GM23338 (cell line): ENCODE measurements around the gene METTL26. TPM values are rescaled to one million over a fixed set of nuclear protein-coding genes. Genes with fewer than 3 reads are reported as not detected.
A peak's percentile ranks its signal among the peaks of the same experiment; 100 is the strongest.

Experiments
- ATAC-seq: fragments of 200-7000 bp; cut with Tn5 transposase; 3 replicates; pipeline ENCODE4 v1.9.1; 2020
- DNase-seq: peaks from one replicate; pipeline ENCODE4 v3.0.0-alpha.2; 2015; ENCODE audit warnings: low spot score
- H2AFZ ChIP-seq: fragments of 200-600 bp; sonication (generic); 2 replicates; pipeline ENCODE4 v1.8.0; 2016; ENCODE audit warnings: antibody characterized with exemption, mild to moderate bottlenecking, moderate library complexity
- H3F3A ChIP-seq: fragments of 200-600 bp; sonication (generic); replicated peaks from 2 replicates; pipeline ENCODE4 v1.8.0; 2017; ENCODE audit warnings: antibody characterized with exemption, mixed run types, low read depth
- H3K27ac ChIP-seq: fragments of 200-600 bp; sonication (generic); 2 replicates; pipeline ENCODE4 v1.6.1; 2016; ENCODE audit warnings: low read depth
- H3K27me3 ChIP-seq: fragments of 200-600 bp; sonication (generic); 2 replicates; pipeline ENCODE4 v1.8.0; 2016; ENCODE audit warnings: mild to moderate bottlenecking, mixed run types, moderate library complexity; ENCODE audit not compliant: insufficient read depth
- H3K36me3 ChIP-seq: fragments of 200-600 bp; sonication (generic); 2 replicates; pipeline ENCODE4 v1.8.0; 2016; ENCODE audit warnings: mild to moderate bottlenecking; ENCODE audit not compliant: insufficient read depth
- H3K4me1 ChIP-seq: fragments of 200-600 bp; sonication (generic); 2 replicates; pipeline ENCODE4 v1.8.0; 2016; ENCODE audit warnings: mild to moderate bottlenecking, moderate library complexity; ENCODE audit not compliant: insufficient read depth
- H3K4me2 ChIP-seq: fragments of 200-600 bp; sonication (generic); 2 replicates; pipeline ENCODE4 v1.7.1; 2017; ENCODE audit warnings: mixed run types
- H3K4me3 ChIP-seq: fragments of 200-600 bp; sonication (generic); 2 replicates; pipeline ENCODE4 v1.6.1; 2016; ENCODE audit warnings: mixed run types
- H3K79me2 ChIP-seq: fragments of 200-600 bp; sonication (generic); replicated peaks from 2 replicates; pipeline ENCODE4 v1.8.0; 2017; ENCODE audit warnings: mild to moderate bottlenecking; ENCODE audit not compliant: insufficient read depth
- H3K9me2 ChIP-seq: fragments of 200-600 bp; sonication (generic); 2 replicates; pipeline ENCODE4 v1.8.0; 2017; ENCODE audit not compliant: insufficient read depth
- H4K20me1 ChIP-seq: fragments of 200-600 bp; sonication (generic); replicated peaks from 2 replicates; pipeline ENCODE4 v1.8.0; 2017; ENCODE audit warnings: mild to moderate bottlenecking; ENCODE audit not compliant: insufficient read depth
- H3K27ac Mint-ChIP-seq: 2 replicates; pipeline ENCODE4 v1.8.0; 2020; ENCODE audit warnings: inconsistent platforms, mild to moderate bottlenecking, moderate library complexity, mixed read lengths
- H3K27me3 Mint-ChIP-seq: 3 replicates; pipeline ENCODE4 v1.8.0; 2022; ENCODE audit warnings: low read depth, mild to moderate bottlenecking, moderate library complexity, mixed read lengths, inconsistent platforms; ENCODE audit not compliant: insufficient read depth, poor library complexity
- H3K36me3 Mint-ChIP-seq: 3 replicates; pipeline ENCODE4 v1.8.0; 2021; ENCODE audit warnings: low read depth, mild to moderate bottlenecking, inconsistent platforms, moderate library complexity, mixed read lengths
- H3K4me1 Mint-ChIP-seq: 3 replicates; pipeline ENCODE4 v1.8.0; 2020; ENCODE audit warnings: mild to moderate bottlenecking, inconsistent platforms, mixed read lengths
- H3K4me3 Mint-ChIP-seq: 3 replicates; pipeline ENCODE4 v1.8.0; 2021; ENCODE audit warnings: moderate library complexity, mild to moderate bottlenecking, inconsistent platforms, mixed read lengths
- H3K9me3 Mint-ChIP-seq: 3 replicates; pipeline ENCODE4 v1.8.0; 2020; ENCODE audit warnings: moderate library complexity, mild to moderate bottlenecking, inconsistent platforms, mixed read lengths
- ETS1 ChIP-seq: IDR thresholded peaks from 2 replicates; pipeline ENCODE4 v1.6.1; 2016; ENCODE audit warnings: antibody characterized with exemption
- EZH2 ChIP-seq: fragments of 200-600 bp; sonication (generic); IDR thresholded peaks from one replicate; pipeline ENCODE4 v1.8.0; 2017; ENCODE audit warnings: antibody characterized with exemption, mild to moderate bottlenecking, low read depth; ENCODE audit not compliant: unreplicated experiment
- EZH2phosphoT487 ChIP-seq: fragments of 200-600 bp; sonication (generic); IDR thresholded peaks from one replicate; pipeline ENCODE4 v1.8.1; 2018; ENCODE audit warnings: antibody characterized with exemption; ENCODE audit not compliant: unreplicated experiment
- JUNB ChIP-seq: IDR thresholded peaks from one replicate; pipeline ENCODE4 v1.6.1; 2016; ENCODE audit warnings: antibody characterized with exemption; ENCODE audit not compliant: unreplicated experiment
- NANOG ChIP-seq: IDR thresholded peaks from 2 replicates; pipeline ENCODE4 v1.6.1; 2016; ENCODE audit warnings: antibody characterized with exemption, borderline replicate concordance
- POLR2AphosphoS5 ChIP-seq: IDR thresholded peaks from 2 replicates; pipeline ENCODE4 v1.6.1; 2016; ENCODE audit warnings: antibody characterized with exemption, low read depth
- REST ChIP-seq: IDR thresholded peaks from one replicate; pipeline ENCODE4 v1.6.1; 2018; ENCODE audit warnings: antibody characterized with exemption; ENCODE audit not compliant: unreplicated experiment
- ZNF114 ChIP-seq: fragments of 250-450 bp; sonication (Bioruptor Pico); IDR thresholded peaks from 2 replicates; pipeline ENCODE4 v1.5.0; 2020; ENCODE audit warnings: mild to moderate bottlenecking, moderate library complexity
- ZNF331 ChIP-seq: fragments of 250-450 bp; sonication (Bioruptor Pico); IDR thresholded peaks from 2 replicates; pipeline ENCODE4 v1.5.0; 2020; ENCODE audit warnings: low read depth, mild to moderate bottlenecking, moderate library complexity
- ZNF462 ChIP-seq: fragments of 250-450 bp; sonication (Bioruptor Pico); IDR thresholded peaks from 2 replicates; pipeline ENCODE4 v1.5.0; 2020; ENCODE audit warnings: mild to moderate bottlenecking, moderate library complexity
- polyA plus RNA-seq: library from polyadenylated mRNA; unstranded; fragments of >200 nt; fragmentation: Nextera tagmentation; extraction: Ambion mirVana; gene quantifications from 2 replicates; pipeline ENCODE4 v1.2.1, GENCODE V29; 2016
- total RNA-seq: library from RNA; depleted of rRNA; stranded (reverse); fragments of >200 nt; shearing (Covaris generic); gene quantifications from 2 replicates; pipeline ENCODE4 v1.2.3, GENCODE V29; 2014

The METTL26 gene
- total and polyA plus RNA-seq, 2 experiments from 2014 or later = 153 to 223 TPM

GRCh38 chr16:674214-674881 is 38.2 kb upstream of the METTL26 start:
- H3K36me3 Mint-ChIP-seq = peaks cover 20% of the 10 kb centered on the region
- peaks cover 15% of the 10 kb centered on the region for H3K4me1 Mint-ChIP-seq
- H3K4me1 ChIP-seq = peaks cover 11% of the 10 kb centered on the region; the same call in 1 of the 2 replicates
- no peaks in the 10 kb centered on the region for H3K9me3 Mint-ChIP-seq
- peak overlapping the region; percentile 86 for H3K4me2 ChIP-seq
- peaks cover 11% of the 10 kb centered on the region; the same call in 1 of the 2 replicates for H3K36me3 ChIP-seq
- H3K4me3 ChIP-seq = peak overlapping the region; percentile 66
- no peak for DNase-seq
- no peaks in the 10 kb centered on the region for H3K27me3 ChIP-seq
- peaks cover 3% of the 10 kb centered on the region; the same call in 1 of the 2 replicates for H4K20me1 ChIP-seq
- ATAC-seq = no peak
- H3K27ac Mint-ChIP-seq = no peak overlapping the region
- H3K4me3 Mint-ChIP-seq = peak overlapping the region; percentile 72; the same call in 2 of the 3 replicates
- no peaks in the 10 kb centered on the region for H3K9me2 ChIP-seq
- peaks cover 8% of the 10 kb centered on the region for H3K27me3 Mint-ChIP-seq
- H2AFZ ChIP-seq = no peak overlapping the region
- H3K27ac ChIP-seq = no peak overlapping the region
- TF ChIP-seq NANOG (no peak), ZNF114 (no peak), EZH2phosphoT487 (no peak), EZH2 (no peak), JUNB (no peak), ZNF331 (CRISPR knock-in tag) (no peak), POLR2AphosphoS5 (no peak)
- H3F3A ChIP-seq = peaks cover 17% of the 10 kb centered on the region
- H3K79me2 ChIP-seq = peaks cover 3% of the 10 kb centered on the region

- H3K4me3 Mint-ChIP-seq = no peak overlapping the region
- TF ChIP-seq ETS1 (no peak), ZNF331 (CRISPR knock-in tag) (no peak), ZNF462 (CRISPR knock-in tag) (no peak), REST (no peak)
Measured at GRCh38 chr16:673399-673991, 37.4 kb upstream of the METTL26 start.

More at GRCh38 chr16:673399-673991, 37.4 kb upstream of the METTL26 start:
- peaks cover 11% of the 10 kb centered on the region; the same call in 1 of the 2 replicates for H3K36me3 ChIP-seq
- Mint-ChIP-seq H3K27ac (no peak overlapping the region), H3K9me3 (no peaks in the 10 kb centered on the region), H3K27me3 (peaks cover 6% of the 10 kb centered on the region), H3K4me1 (peaks cover 12% of the 10 kb centered on the region; the same call in 2 of the 3 replicates), H3K36me3 (peaks cover 21% of the 10 kb centered on the region)
- no peak for ATAC-seq
- H3K4me2 ChIP-seq = no peak overlapping the region
- no peak overlapping the region for H3K27ac ChIP-seq
- no peaks in the 10 kb centered on the region for H3K27me3 ChIP-seq
- no peak overlapping the region for H2AFZ ChIP-seq
- H3K79me2 ChIP-seq = peaks cover 12% of the 10 kb centered on the region
- H3K4me3 ChIP-seq = no peak overlapping the region
- peaks cover 11% of the 10 kb centered on the region; the same call in 1 of the 2 replicates for H3K4me1 ChIP-seq
- no peak for DNase-seq
- H3K9me2 ChIP-seq = no peaks in the 10 kb centered on the region
- peaks cover 17% of the 10 kb centered on the region; the same call in 1 of the 2 replicates for H3F3A ChIP-seq
- H4K20me1 ChIP-seq = peaks cover 3% of the 10 kb centered on the region
